HG03108 (cell line): Measurements from ENCODE around the gene ABCA2.
"Not testable (repeated sequence)": the region's sequence is repeated elsewhere in the genome, so short reads cannot be mapped to it uniquely, and the experiment has no call there.

Experiments used
- ATAC-seq: cut with Tn5 transposase; IDR thresholded peaks from one replicate; pipeline ENCODE4 v1.9.1; 2021; ENCODE audit warnings: moderate library complexity; ENCODE audit not compliant: unreplicated experiment

The ABCA2 gene

GRCh38 chr9:137064027-137064879, 36.2 kb upstream of the ABCA2 start:
- ATAC-seq, result no peak

GRCh38 chr9:137063311-137064026, 35.4 kb upstream of the ABCA2 start:
- no peak for ATAC-seq

DNA sequence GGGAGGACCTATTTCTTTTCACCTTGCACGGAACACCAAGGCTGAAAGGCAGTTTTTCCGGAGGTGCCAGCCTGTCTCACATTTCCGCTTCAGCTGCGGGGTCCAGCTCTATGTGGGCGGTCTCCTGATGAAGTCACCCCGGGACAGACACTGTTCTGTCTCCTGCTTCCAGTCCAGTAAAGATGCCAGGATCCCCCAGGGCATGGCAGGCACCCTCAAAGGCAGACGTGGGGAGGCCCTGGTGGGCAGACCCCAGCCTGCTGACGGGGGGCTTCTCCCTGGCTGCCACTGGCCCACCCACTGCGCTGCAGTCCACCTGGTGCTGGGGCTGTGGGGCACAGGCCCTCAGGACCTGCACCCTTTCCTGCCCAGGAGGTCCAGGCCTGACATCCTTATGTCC, 34.8 kb upstream of the ABCA2 start:
- not testable (repeated sequence) for ATAC-seq

DNA sequence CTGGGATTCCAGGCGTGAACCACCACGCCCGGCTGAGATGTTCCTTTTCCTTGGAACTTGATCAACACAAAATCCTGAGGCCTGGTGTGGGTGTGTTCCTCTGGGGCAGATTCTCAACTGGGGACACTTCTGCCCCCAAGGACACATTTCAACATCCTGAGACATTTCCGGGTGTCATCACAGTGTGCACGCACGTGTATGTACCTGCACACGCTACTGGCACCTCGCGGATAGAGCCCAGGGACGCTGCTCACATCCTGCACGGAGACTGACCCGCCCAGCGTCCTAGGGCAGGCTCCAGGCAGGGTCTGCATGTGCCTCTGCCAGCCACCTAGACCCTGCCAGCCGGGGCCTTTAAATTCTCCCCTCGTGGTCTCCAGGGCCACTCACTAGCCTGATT, 34.3 kb upstream of the ABCA2 start:
- ATAC-seq, result no peak

- ATAC-seq, result no peak
These were observed 30.6 kb upstream of the ABCA2 start for GRCh38 chr9:137058521-137059234.

GRCh38 chr9:137057545-137057944, 29.5 kb upstream of the ABCA2 start:
- ATAC-seq, result no peak

- ATAC-seq, result no peak
These were observed 28.8 kb upstream of the ABCA2 start for GRCh38 chr9:137056739-137057415.

- ATAC-seq, result no peak
These were observed 27.6 kb upstream of the ABCA2 start for GRCh38 chr9:137055385-137056364.

GRCh38 chr9:137054932-137055384, 26.9 kb upstream of the ABCA2 start:
- no peak for ATAC-seq

DNA sequence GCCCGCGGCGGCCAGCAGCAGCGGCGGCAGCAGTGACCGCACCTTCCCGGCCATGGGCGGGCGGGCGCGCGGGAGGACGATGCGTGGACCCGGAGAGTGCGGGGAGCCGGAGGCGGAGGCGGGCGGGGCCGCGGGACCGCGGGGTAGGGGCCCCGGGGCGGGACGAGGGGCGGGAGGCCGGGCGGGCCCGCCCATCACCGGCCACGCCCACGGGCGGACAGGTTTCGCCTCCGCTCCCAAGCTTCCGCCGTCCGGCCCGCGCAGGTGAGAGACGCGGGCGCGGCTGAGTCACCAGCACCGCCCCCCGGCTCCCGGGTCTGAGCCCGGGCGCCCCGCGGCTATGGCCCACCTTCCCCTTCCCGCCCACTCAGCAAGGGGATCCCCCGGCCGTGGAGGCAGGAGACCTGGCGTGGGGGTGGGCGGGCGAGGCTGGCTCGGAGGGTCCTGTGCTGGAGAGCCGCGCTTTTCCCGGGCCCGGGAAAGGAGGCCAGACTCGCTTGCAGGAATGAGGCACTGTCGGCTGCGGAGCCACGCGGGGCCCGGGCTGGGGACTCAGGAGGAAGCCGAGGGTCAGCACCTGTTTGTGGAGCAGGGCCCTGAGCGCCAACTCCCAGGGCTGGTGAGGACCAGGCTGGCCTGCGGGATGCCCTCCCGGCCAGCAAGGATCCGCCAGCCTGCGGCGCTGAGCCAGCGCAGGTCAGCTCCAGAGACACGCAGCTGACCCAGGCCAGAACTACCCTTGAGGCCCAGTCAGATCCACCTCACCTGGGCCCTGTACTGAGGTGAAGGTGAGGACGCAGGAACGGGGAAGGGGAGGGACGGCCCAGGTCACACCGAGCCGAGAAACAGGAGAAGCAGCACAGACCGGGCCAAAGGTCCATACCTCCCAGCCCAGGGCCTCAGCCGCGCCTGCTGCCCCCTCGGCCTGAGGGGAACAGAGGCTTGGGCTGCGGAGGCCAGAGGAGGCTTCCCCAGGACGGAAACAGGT, 26.2 kb upstream of the ABCA2 start, which contains the start of gene ENTPD2:
Gene ENTPD2 (minus strand): TSS at position 118 of the 988 bp plus-strand sequence. CDS start 64 bp downstream, at position 54.
- ATAC-seq, result no peak

- ATAC-seq, result no peak
These were observed 25.2 kb upstream of the ABCA2 start for GRCh38 chr9:137052998-137053943.

DNA sequence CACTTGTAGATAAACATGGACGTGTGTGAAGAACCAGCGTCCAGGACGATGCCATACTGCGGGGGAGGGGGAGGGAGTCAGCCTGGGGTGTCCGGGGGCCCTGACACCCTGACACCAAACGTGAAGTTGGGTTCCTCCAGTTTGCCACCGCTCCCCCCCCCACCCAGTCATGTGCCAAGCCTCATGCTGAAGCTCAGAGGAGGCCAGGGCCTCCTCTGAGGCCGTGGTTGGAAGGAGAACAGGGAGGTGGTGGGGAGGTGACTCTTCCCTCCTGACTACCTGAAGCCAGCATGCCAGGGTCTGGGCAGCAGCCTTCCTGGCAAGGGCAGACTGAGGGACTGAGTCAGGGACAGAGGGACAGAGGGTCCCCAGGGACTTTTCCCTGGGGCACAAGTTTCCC, 24.3 kb upstream of the ABCA2 start:
- no peak for ATAC-seq

DNA sequence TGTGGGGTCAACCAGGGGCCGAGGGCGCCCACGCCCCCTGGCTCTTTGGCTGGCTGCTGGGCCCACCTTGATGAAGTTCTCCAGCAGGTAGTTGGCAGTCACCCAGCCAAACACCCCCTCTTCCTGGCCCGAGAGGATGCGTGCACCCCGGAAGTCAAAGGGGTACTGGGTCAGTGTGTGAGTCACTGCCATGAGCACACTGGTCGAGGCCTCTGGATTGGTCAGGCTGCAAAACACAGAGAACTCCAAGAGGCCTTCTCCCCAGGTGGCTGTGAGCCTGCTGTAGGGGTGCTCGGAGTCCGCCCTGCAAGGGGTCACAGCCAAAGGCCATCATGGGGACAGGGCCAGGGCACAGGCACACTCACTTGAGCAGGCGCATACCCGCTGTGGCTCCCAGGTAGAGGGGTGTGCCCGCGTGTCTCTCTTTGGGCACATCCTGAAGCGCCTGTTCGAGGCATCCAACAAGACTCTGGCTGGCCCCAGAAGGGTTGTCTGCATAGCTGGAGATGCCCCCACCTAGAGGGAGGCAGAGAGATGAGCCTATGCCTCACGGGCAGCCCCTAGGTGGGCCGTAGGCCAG, 23.2 kb upstream of the ABCA2 start:
- ATAC-seq, result no peak

- no peak for ATAC-seq
These were observed 22.5 kb upstream of the ABCA2 start for GRCh38 chr9:137050570-137050969.

- ATAC-seq, result no peak
These were observed 21.8 kb upstream of the ABCA2 start for GRCh38 chr9:137049544-137050449.
